Gastroesophageal sphincter (tissue), 3 donors: ENCODE data around the gene PITPNB.

Experiments
- EP300 ChIP-seq: sonication (generic); formaldehyde crosslinking; IDR thresholded peaks from one replicate; pipeline ENCODE4 v1.6.1; 2017; ENCODE audit warnings: antibody characterized with exemption, mild to moderate bottlenecking
- TF ChIP-seq, protein P1 (sequence below), 4 experiments: fragments of 200-600 bp in 2 of 4; fragments of 450-650 bp in 2 of 4; sonication (generic) in 1 of 4; IDR thresholded peaks; one replicate each; pipeline ENCODE4 v1.5.1; 2017 to 2019; ENCODE audit warnings: antibody characterized with exemption in 4 of 4, mild to moderate bottlenecking in 2 of 4, moderate library complexity in 2 of 4

DNA sequence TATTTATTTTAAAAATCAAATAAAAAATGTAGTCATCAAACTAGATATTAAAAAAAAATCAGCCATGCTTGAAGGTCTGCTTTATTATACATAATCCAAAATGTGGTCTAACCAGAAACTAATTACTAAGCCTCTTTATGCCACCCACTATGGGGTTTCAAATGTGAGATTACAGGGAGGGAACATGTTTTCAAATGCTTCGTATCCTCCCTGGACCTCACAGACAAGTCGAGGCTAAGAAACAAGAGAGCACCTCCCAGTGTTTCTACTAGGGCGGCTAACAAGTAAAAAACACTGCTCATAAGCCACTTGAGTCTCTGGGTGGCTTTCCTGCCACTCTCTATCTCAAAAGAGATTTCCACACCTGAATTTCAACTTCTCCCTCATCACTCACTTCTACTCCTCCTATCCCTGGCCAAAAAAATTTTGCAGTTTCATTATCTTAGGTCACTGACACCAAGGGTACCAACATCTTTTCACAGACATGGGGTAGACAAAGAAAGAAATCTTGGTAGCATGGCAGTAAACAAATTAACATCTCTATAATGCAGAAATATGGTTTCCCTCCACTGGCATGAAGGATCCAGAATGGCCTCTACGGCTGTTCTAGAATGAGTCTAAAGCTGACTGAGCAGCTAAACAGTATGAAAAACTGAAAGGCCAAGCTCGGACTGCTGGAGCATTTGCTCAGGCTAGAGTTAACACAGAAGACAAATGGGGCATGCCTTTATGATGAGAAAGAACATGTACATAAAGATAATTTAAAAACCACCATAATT is 50.9 kb downstream of the PITPNB start:
- TF ChIP-seq EP300: no peak
- TF ChIP-seq, protein P1, sequence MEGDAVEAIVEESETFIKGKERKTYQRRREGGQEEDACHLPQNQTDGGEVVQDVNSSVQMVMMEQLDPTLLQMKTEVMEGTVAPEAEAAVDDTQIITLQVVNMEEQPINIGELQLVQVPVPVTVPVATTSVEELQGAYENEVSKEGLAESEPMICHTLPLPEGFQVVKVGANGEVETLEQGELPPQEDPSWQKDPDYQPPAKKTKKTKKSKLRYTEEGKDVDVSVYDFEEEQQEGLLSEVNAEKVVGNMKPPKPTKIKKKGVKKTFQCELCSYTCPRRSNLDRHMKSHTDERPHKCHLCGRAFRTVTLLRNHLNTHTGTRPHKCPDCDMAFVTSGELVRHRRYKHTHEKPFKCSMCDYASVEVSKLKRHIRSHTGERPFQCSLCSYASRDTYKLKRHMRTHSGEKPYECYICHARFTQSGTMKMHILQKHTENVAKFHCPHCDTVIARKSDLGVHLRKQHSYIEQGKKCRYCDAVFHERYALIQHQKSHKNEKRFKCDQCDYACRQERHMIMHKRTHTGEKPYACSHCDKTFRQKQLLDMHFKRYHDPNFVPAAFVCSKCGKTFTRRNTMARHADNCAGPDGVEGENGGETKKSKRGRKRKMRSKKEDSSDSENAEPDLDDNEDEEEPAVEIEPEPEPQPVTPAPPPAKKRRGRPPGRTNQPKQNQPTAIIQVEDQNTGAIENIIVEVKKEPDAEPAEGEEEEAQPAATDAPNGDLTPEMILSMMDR (IDR thresholded peaks at IDR 0.05): no peak
